K562 (cell line): Measurements from ENCODE around the gene VAMP4. TPM values are rescaled to one million over a fixed set of nuclear protein-coding genes. Genes with fewer than 3 reads are reported as not detected.

ENCODE experiments used
- CEBPG ChIP-seq, 3 experiments: fragments of 200-800 bp in 1 of 3; sonication (Bioruptor generic) in 1 of 3; sonication (generic) in 1 of 3; formaldehyde crosslinking in 1 of 3; IDR thresholded peaks in 2 of 3; conservative IDR thresholded peaks in 1 of 3; 2 replicates each; pipeline versions ENCODE4 v1.6.1 to v1.8.0; 2016 to 2022; ENCODE audit warnings: missing compliant biosample characterization in 2 of 3, missing genetic modification characterization in 2 of 3, mild to moderate bottlenecking in 1 of 3, missing genetic modification reagents in 1 of 3
- CHD7 ChIP-seq: fragments of 200-600 bp; sonication (generic); IDR thresholded peaks from one replicate; pipeline ENCODE4 v1.6.1; 2012; ENCODE audit warnings: mild to moderate bottlenecking, low read depth, low read length, inconsistent platforms
- FOSL1 ChIP-seq: fragments of 200-800 bp; sonication (Bioruptor generic); conservative IDR thresholded peaks from 2 replicates; pipeline ENCODE4 v1.6.1; 2016; ENCODE audit warnings: missing genetic modification characterization, missing compliant biosample characterization
- ID3 ChIP-seq, 2 experiments: fragments of 250-450 bp in 1 of 2; fragments of 450-650 bp in 1 of 2; sonication (Bioruptor Pico) in 1 of 2; IDR thresholded peaks; 2 replicates each; pipeline versions ENCODE4 v1.6.1 to v1.8.0; 2016 to 2021; ENCODE audit warnings: mild to moderate bottlenecking in 2 of 2, moderate library complexity in 2 of 2, missing compliant biosample characterization in 1 of 2, missing genetic modification characterization in 1 of 2
- MXI1 ChIP-seq: IDR thresholded peaks from 2 replicates; pipeline ENCODE4 v1.6.1; 2011; ENCODE audit warnings: low read depth, mild to moderate bottlenecking, improper control_type of control experiment, low read length
- NR2C2 ChIP-seq, 2 experiments: fragments of 200-800 bp in 1 of 2; sonication (Bioruptor generic) in 1 of 2; sonication (generic) in 1 of 2; formaldehyde crosslinking in 1 of 2; IDR thresholded peaks; 2 replicates each; pipeline versions ENCODE4 v1.6.1 to v1.8.0; 2016 to 2022; ENCODE audit warnings: mild to moderate bottlenecking in 1 of 2, missing compliant biosample characterization in 1 of 2, missing genetic modification characterization in 1 of 2, missing genetic modification reagents in 1 of 2
- OTX1 ChIP-seq: fragments of 450-650 bp; formaldehyde crosslinking; IDR thresholded peaks from 2 replicates; pipeline ENCODE4 v1.4.0; 2022; ENCODE audit warnings: mild to moderate bottlenecking
- SIN3B ChIP-seq: fragments of 450-650 bp; IDR thresholded peaks from 2 replicates; pipeline ENCODE4 v1.6.1; 2017; ENCODE audit warnings: low read depth, mild to moderate bottlenecking, moderate library complexity
- SMARCE1 ChIP-seq: fragments of 450-650 bp; IDR thresholded peaks from 2 replicates; pipeline ENCODE4 v1.7.1; 2016; ENCODE audit warnings: mild to moderate bottlenecking
- ZNF224 ChIP-seq: sonication (generic); formaldehyde crosslinking; IDR thresholded peaks from 2 replicates; pipeline ENCODE4 v1.8.0; 2022; ENCODE audit warnings: mild to moderate bottlenecking, missing genetic modification reagents
- ZNF785 ChIP-seq: fragments of 250-450 bp; sonication (Bioruptor Pico); IDR thresholded peaks from 2 replicates; pipeline ENCODE4 v1.4.0; 2020; ENCODE audit warnings: mild to moderate bottlenecking
- polyA plus RNA-seq, 8 experiments: library from polyadenylated mRNA; depleted of rRNA in 4 of 8; stranded (reverse) in 5 of 8; unstranded in 3 of 8; fragments of >200 nt; fragmentation: Nextera tagmentation in 2 of 8; fragmentation: Illumina TruSeq in 1 of 8; extraction: Ambion mirVana in 2 of 8; extraction: Trizol in 1 of 8; gene quantifications; 2 replicates each; pipeline versions ENCODE4 v1.2.1 to v1.2.3, GENCODE V29; 2011 to 2014; ENCODE audit warnings: inconsistent platforms in 1 of 8, missing spikeins in 1 of 8
- total RNA-seq, 7 experiments: library from RNA; depleted of rRNA in 6 of 7; stranded (reverse); fragments of >200 nt in 6 of 7; fragmentation: Illumina TruSeq in 2 of 7; extraction: Trizol in 2 of 7; gene quantifications; 2 replicates each; pipeline versions ENCODE4 v1.2.1 to v1.2.3, GENCODE V29; 2011 to 2021; ENCODE audit warnings: low replicate concordance in 1 of 7
- TF ChIP-seq, protein P1 (sequence below): IDR thresholded peaks from 2 replicates; pipeline ENCODE4 v1.6.1; 2014; ENCODE audit warnings: antibody characterized with exemption

The VAMP4 gene
- total and polyA plus RNA-seq, 9 of the 15 experiments (the other 6 are each of a cell fraction or from before 2014, with no cell fraction given): 3.3 to 21.4 (median 11.9) TPM

GRCh38 chr1:171740987-171741871 is 636 bp downstream of the VAMP4 start (continued):
- TF ChIP-seq ZNF785 (CRISPR knock-in tag) (no peak), OTX1 (CRISPR knock-in tag) (peak; percentile 70), CHD7 (no peak), FOSL1 (peak; percentile 5; the same call in 1 of the 2 replicates), NR2C2 (CRISPR knock-in tag; IDR thresholded peaks at IDR 0.05) (0 out of 2 replicates have a peak, but pooled peaks have one; percentile 25), NR2C2 (tag; IDR thresholded peaks at IDR 0.05) (no peak), SIN3B (no peak), ZNF224 (no peak), CEBPG (CRISPR knock-in tag; IDR thresholded peaks at IDR 0.05) (no peak), CEBPG (tag; conservative IDR thresholded peaks at IDR 0.05 in 1 of 2, IDR thresholded peaks at IDR 0.05 in 1 of 2) (no peak), MXI1 (0 out of 2 replicates have a peak, but pooled peaks have one; percentile 64), ID3 (CRISPR knock-in tag; IDR thresholded peaks at IDR 0.05) (no peak), ID3 (tag; IDR thresholded peaks at IDR 0.05) (no peak), SMARCE1 (peak; percentile 51)
- TF ChIP-seq, protein P1, sequence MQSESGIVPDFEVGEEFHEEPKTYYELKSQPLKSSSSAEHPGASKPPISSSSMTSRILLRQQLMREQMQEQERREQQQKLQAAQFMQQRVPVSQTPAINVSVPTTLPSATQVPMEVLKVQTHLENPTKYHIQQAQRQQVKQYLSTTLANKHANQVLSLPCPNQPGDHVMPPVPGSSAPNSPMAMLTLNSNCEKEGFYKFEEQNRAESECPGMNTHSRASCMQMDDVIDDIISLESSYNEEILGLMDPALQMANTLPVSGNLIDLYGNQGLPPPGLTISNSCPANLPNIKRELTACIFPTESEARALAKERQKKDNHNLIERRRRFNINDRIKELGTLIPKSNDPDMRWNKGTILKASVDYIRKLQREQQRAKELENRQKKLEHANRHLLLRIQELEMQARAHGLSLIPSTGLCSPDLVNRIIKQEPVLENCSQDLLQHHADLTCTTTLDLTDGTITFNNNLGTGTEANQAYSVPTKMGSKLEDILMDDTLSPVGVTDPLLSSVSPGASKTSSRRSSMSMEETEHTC: no peak
